Small intestine (tissue), 7 donors: ENCODE results near the gene BOD1L1. TPM values are rescaled to one million over a fixed set of nuclear protein-coding genes. Genes with fewer than 3 reads are reported as not detected.
A peak's percentile ranks its signal among the peaks of the same experiment; 100 is the strongest.

Experiments
- DNase-seq, 2 donors: peaks; one replicate each; pipeline versions ENCODE4 v3.0.0 to v3.0.0-alpha.2; 2013
- FAIRE-seq: peaks from 2 replicates; lab custom pipeline; 2012; peaks lifted over from hg19 to GRCh38; lab: Jason Lieb, UNC
- H3K27ac ChIP-seq, 3 donors: one replicate each; pipeline ENCODE4 v1.5.1; 2013; ENCODE audit warnings: low read length in 2 of 3, mild to moderate bottlenecking in 2 of 3, control low read depth in 1 of 3, inconsistent platforms in 1 of 3, low read depth in 1 of 3, moderate library complexity in 1 of 3
- H3K27me3 ChIP-seq, 3 donors: one replicate each; pipeline ENCODE4 v1.6.1; 2013; ENCODE audit warnings: low read length in 3 of 3, inconsistent platforms in 1 of 3; ENCODE audit not compliant: control insufficient read depth in 3 of 3, insufficient read depth in 3 of 3
- H3K36me3 ChIP-seq, 3 donors: one replicate each; pipeline ENCODE4 v1.6.1; 2013; ENCODE audit warnings: low read length in 3 of 3, inconsistent platforms in 1 of 3, low read depth in 1 of 3, mild to moderate bottlenecking in 1 of 3, moderate library complexity in 1 of 3; ENCODE audit not compliant: control insufficient read depth in 3 of 3, insufficient read depth in 2 of 3
- H3K4me1 ChIP-seq, 3 donors: one replicate each; pipeline ENCODE4 v1.6.1; 2013; ENCODE audit warnings: low read length in 2 of 3, inconsistent platforms in 1 of 3, low read depth in 1 of 3, mild to moderate bottlenecking in 1 of 3, moderate library complexity in 1 of 3; ENCODE audit not compliant: control insufficient read depth in 3 of 3, insufficient read depth in 2 of 3
- H3K4me3 ChIP-seq, 3 donors: one replicate each; pipeline ENCODE4 v1.5.1; 2013; ENCODE audit warnings: low read length in 3 of 3, control low read depth in 1 of 3, inconsistent platforms in 1 of 3, low read depth in 1 of 3, mild to moderate bottlenecking in 1 of 3, moderate library complexity in 1 of 3
- H3K9me3 ChIP-seq, 2 donors: one replicate each; pipeline ENCODE4 v1.6.1; 2013; ENCODE audit warnings: low read depth in 1 of 2, low read length in 1 of 2; ENCODE audit not compliant: control insufficient read depth in 2 of 2, insufficient read depth in 1 of 2
- WGBS, 3 donors: extraction: QIAGEN DNeasy Blood & Tissue Kit; methylation state at CpG; one replicate each; pipeline ENCODE4 v1.1.7; 2013; 5-methylcytosine and 5-hydroxymethylcytosine counted together
- polyA plus RNA-seq, 4 donors: library from polyadenylated mRNA; stranded (reverse) in 3 of 4; unstranded in 1 of 4; fragments of 200-250 nt in 3 of 4; fragments of 120-200 nt in 1 of 4; gene quantifications; one replicate each; pipeline versions ENCODE4 v1.2.1 to v1.2.3, GENCODE V29; 2013
- donor health status: healthy with polysubstance abuse.
- donor health status: control.
- donor health status: control.
- donor health status: Bipolar disorder and iron deficiency.
- donor health status: healthy.

BOD1L1 gene
- polyA plus RNA-seq, 4 donors: 11.7 to 39.6 (median 13.6) TPM

DNA sequence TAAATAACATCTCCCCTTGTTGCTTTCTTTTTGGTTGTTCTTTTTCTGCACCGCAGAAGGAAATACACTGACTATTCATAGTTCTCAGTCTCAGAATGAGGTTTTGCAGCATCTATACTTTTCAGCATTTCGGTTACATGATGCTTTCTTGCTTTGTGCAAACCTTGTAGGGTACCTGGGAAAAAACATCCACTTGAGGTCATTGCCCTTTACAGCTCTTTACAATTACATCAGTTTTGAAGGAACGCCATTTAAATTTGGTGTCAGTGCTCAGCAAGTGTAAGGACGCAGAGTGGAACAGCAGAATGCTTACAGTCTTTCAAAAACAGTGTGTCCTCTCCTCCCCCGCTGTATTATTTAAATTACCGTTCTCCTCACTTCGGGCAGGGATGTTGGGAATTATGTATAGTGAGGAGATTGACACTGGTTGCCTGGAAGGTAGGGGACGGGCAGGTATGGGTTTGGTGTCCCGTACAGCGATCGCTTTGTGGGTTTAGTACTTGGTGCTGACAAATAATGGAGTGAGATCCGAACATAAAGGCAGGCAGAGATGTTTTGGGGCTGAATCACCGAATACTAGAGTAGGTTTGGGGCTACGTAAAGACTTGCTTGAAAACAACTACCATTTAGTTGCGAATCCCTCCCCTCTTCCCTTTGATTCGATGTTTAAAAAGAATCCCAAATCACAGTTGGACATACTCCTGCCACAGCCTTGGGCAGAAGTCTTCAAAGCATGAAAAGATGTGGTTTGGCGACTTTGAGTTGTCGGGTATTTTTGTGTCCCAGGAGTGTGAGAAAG, 81.2 kb downstream of the BOD1L1 start:
- peaks cover 0 to 25% (median 2%) of the 10 kb centered on the region in 3 donors for H3K4me1 ChIP-seq
- H3K27ac ChIP-seq: no peak overlapping the region
- peaks cover 0 to 8% of the 10 kb centered on the region in 2 donors for H3K9me3 ChIP-seq
- no peaks in the 10 kb centered on the region for H3K36me3 ChIP-seq
- FAIRE-seq (no peak), DNase-seq (no peak)
- peaks cover 13 to 84% (median 53%) of the 10 kb centered on the region in 3 donors for H3K27me3 ChIP-seq
- WGBS, 3 donors: 11 to 26% (median 14%) methylated on average over 18 of the region's 18 CpGs
- peak overlapping the region in 1 of 3 donors; percentile 42 for H3K4me3 ChIP-seq

DNA sequence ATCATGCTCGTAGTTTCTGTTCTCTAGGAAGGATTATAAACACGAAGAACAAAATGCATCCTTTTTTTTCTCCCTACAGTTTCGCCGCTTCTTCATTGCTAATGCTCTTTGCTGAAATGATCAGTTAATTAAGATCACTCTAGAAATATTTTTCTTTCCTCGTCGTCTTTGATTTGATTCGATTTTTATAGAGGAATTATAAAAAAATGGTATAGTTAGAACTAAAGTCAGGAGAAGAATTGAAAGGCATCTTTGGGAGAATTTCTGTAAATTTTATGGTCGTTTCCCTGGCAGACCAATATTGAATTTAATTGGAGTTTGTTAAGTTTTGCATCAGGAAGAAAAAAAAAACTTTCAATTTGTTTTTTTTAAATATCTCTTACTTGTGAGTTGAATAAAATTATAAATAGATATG, 82.1 kb downstream of the BOD1L1 start:
- DNase-seq: no peak
- H3K27ac ChIP-seq: no peak overlapping the region
- peaks cover 0 to 25% (median 2%) of the 10 kb centered on the region in 3 donors for H3K4me1 ChIP-seq
- peaks cover 0 to 4% (median 0%) of the 10 kb centered on the region in 3 donors for H3K36me3 ChIP-seq
- peaks cover 0 to 10% of the 10 kb centered on the region in 2 donors for H3K9me3 ChIP-seq
- H3K27me3 ChIP-seq: peaks cover 13 to 92% (median 58%) of the 10 kb centered on the region in 3 donors
- WGBS, 3 donors: 12 to 18% (median 13%) methylated on average over 8 of the region's 8 CpGs
- no peak for FAIRE-seq
- H3K4me3 ChIP-seq: peak overlapping the region in 1 of 3 donors; percentile 58

DNA sequence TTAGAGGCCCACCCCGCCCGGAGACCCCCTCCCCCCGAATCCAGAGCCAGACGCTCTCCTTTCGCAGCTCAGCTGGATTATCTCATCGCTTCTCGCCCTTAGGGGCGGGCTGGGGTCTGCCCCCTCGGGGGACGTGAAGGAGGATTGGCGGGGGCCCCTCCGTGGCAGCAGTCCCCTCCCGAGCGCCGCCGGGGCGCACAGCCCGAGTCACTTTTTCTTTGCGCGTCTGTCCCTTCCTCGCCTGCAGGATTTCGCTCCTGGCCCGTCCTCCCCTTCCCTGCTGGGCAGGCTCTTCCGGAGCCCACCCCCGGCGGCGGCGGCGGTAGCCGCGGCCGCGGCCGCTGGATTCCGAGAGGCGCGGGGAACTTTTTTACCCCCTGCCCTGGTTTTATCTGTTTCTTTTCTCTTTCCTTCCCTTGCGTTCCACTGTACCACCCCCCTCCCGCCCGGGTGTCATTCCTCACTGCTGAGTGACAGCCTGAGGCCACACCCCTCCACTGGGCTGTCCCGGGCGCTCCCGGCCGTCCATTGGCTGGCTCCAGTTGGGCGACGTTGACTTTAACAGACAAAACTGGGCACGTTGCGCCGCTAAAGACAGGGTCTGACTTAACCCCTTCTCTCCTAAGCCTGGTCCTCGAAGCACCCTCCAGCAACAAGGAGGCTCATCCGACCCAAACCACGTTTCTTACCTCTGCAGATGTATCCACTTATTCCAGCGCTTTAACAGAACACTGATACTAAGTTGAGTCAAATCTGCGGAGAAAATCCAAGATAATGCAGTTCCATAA, 82.7 kb downstream of the BOD1L1 start:
- Histone ChIP-seq H3K27me3 (peaks cover 13 to 92% (median 62%) of the 10 kb centered on the region in 3 donors), H3K9me3 (peaks cover 0 to 10% of the 10 kb centered on the region in 2 donors), H3K36me3 (peaks cover 0 to 4% (median 0%) of the 10 kb centered on the region in 3 donors), H3K4me1 (peaks cover 0 to 25% (median 2%) of the 10 kb centered on the region in 3 donors), H3K4me3 (peak overlapping the region; percentile 54 to 58 (median 56)), H3K27ac (peak overlapping the region in 1 of 3 donors; percentile 74)
- DNase-seq (peak; percentile 52 to 72), FAIRE-seq (no peak)
- 1 to 3% (median 1%) methylated on average over 47 to 54 of the region's 54 CpGs for WGBS, 3 donors

DNA sequence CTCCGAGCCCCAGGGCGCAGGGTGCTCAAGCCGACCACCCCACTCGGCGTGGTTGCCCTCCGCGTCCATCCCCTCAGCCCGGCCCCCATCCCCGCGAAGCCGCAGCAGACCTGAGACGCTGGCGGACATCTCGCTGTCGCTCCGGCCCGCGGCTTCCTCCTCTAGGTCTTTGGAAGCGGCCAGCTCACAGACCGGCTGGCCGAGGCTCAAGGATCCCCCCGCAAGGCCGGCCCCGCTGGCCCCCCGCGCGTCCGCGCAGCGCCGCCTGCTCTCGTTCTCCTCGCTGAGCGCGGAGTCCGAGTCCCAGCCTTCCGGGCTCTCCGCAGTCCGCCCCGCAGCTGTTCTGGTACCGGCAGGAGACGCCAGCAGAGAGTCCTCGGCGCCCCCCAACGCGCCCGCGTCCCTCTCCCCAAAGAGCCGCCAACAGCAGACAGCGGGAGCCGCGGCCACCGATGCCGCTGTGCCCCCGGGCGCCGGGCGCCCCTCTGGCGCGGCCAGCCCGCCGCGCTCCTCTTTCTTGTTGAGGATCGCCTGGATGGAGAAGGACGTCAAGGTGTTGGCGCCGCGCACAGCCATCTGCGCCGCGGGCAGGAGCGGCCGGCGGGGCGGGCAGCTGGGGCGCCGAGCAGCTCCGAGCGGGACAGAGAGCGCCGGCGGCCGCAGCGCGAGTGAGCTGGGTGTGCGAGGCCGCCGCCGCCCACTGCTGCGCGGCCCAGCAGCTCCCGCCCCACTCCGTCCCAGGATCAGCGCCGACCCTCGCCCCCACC, 83.5 kb downstream of the BOD1L1 start, which contains the start of gene NKX3-2:
NKX3-2 (minus strand) TSS at position 670 of the 767 bp plus-strand sequence; CDS start at position 576, 94 bp downstream.
- Histone ChIP-seq H3K9me3 (peaks cover 0 to 10% of the 10 kb centered on the region in 2 donors), H3K4me1 (peaks cover 0 to 22% (median 2%) of the 10 kb centered on the region in 3 donors), H3K27me3 (peaks cover 13 to 92% (median 65%) of the 10 kb centered on the region in 3 donors), H3K27ac (peak within 1 kb of the TSS in 1 of 3 donors; percentile 74), H3K36me3 (peaks cover 0 to 4% (median 0%) of the 10 kb centered on the region in 3 donors), H3K4me3 (peak within 1 kb of the TSS; percentile 54 to 58 (median 56))
- no peak for FAIRE-seq
- peak in 1 of 2 donors; percentile 53 for DNase-seq
- 2 to 4% (median 2%) methylated on average over 70 to 96 of the region's 96 CpGs for WGBS, 3 donors

DNA sequence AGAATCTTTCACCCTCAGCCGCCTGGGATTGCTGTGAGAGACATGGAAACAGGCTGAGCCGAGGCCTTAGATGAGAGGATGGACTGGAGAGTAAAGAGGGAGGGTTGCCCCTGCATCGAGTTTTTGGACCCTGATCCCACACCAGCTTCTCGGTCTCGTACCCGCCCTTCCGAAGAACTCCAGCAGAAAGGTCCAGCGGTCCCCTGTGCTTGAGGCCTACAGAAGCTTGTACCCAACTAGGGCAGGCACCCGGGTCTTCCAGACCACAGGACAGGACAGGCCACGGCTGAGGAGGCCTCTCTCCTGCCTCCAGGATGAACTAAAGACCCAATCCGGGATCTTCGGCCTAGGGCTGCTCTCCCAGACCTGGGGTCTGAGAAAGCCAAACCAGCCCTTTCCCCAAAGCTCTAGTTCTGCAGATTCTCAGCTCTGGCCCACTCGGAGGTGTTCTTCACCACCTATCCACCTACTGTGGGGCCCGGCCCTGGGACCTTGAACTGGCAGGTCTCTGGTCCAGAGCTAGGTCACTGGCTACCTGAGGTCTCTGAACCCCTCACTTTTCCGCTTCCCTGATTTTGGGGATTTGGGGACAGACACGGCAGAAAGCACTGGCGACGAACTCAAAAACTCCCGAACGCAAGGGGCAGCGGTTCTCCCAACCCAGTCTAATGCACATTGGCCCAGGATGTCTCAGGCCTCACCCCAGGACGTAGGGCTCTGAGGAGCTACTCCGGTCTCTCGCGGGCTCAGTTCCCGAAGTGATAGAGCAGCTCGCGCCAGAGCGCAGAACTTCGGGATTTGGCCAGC, 84.3 kb downstream of the BOD1L1 start:
- Histone ChIP-seq H3K9me3 (peaks cover 0 to 6% of the 10 kb centered on the region in 2 donors), H3K27ac (peak overlapping the region in 1 of 3 donors; percentile 53), H3K4me3 (peak overlapping the region in 2 of 3 donors; percentile 51 to 58), H3K27me3 (peaks cover 13 to 92% (median 67%) of the 10 kb centered on the region in 3 donors), H3K4me1 (peaks cover 0 to 18% (median 2%) of the 10 kb centered on the region in 3 donors), H3K36me3 (peaks cover 0 to 4% (median 0%) of the 10 kb centered on the region in 3 donors)
- DNase-seq (no peak), FAIRE-seq (no peak)
- WGBS, 3 donors: 20 to 21% (median 20%) methylated on average over 29 to 30 of the region's 30 CpGs

DNA sequence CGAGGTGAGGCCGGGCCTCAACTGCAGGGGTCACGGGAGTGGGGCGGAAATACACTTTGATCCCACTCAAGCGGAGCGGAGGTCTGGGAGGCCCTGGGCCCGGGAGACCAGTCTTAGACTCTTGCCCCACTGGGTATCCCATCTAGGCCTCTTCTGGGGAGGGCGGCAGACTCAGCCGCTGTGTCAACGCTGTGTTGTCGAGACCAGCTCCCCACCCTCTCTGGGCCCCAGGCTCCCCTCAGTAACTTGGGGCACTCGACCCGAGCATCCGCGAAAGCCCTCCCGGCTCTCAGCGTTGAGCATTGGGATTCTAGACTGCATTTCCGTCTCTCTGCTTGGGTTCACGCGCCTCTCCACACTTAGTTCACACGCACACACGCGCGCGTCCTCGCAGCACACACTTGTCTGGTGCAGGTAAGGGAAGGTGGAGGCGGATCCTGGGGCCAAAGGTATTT, 84.9 kb downstream of the BOD1L1 start:
- no peak for DNase-seq
- peaks cover 13 to 92% (median 68%) of the 10 kb centered on the region in 3 donors for H3K27me3 ChIP-seq
- peak overlapping the region in 2 of 3 donors; percentile 31 to 51 for H3K4me3 ChIP-seq
- H3K4me1 ChIP-seq: peaks cover 0 to 18% (median 2%) of the 10 kb centered on the region in 3 donors
- no peak overlapping the region for H3K27ac ChIP-seq
- FAIRE-seq: no peak
- H3K9me3 ChIP-seq: peaks cover 0 to 8% of the 10 kb centered on the region in 2 donors
- 19 to 25% (median 20%) methylated on average over 27 of the region's 27 CpGs for WGBS, 3 donors
- peaks cover 0 to 4% (median 0%) of the 10 kb centered on the region in 3 donors for H3K36me3 ChIP-seq
